ENCODE results near the gene ARSI. TPM values are rescaled to one million over a fixed set of nuclear protein-coding genes. Genes with fewer than 3 reads are reported as not detected.

Gene ARSI
- total and polyA plus RNA-seq, 2 of the 4 experiments (the other 2 are of a cell fraction), result 14.8 to 15.2 TPM

- H3K9me3 ChIP-seq (ENCODE audit: control insufficient read depth, insufficient read depth, low read length), result no peaks in the 10 kb centered on the region
- ChIA-PET POLR2A (ENCODE audit: unreplicated experiment) (no interaction called here), CTCF (interaction anchor here (0.6 to 3.3 kb wide), 2 partner anchors 13 to 79 kb away, joined by 3 to 24 read pairs; no protein-coding TSS in a partner anchor)
- no peaks in the 10 kb centered on the region for H3K36me3 ChIP-seq (ENCODE audit: control insufficient read depth, insufficient read depth, low read length)
- H3K56ac ChIP-seq (ENCODE audit: extremely low read depth, insufficient read depth, low read length), result no peak overlapping the region
- H3K4me1 ChIP-seq (ENCODE audit: control insufficient read depth, insufficient read depth, low read length), result peaks cover 9% of the 10 kb centered on the region
- in situ Hi-C loops (cut with MboI; ENCODE audit: low sequenced_read_pairs), result no loop called here
- no peaks in the 10 kb centered on the region for H3K79me1 ChIP-seq (ENCODE audit: low read depth in 1 of 2, low read length in 2 of 2)
- DNase-seq, result no peak
- no peak overlapping the region for H4K8ac ChIP-seq (ENCODE audit: low read depth in 2 of 2, low read length in 2 of 2)
- BruUV-seq (replicated peaks), result no TSS peak
- no peak overlapping the region for H3K27ac ChIP-seq (ENCODE audit: insufficient read depth, low read length)
- no peak overlapping the region for H2BK120ac ChIP-seq (ENCODE audit: low read depth, low read length)
- no peak overlapping the region for H3K14ac ChIP-seq (replicated peaks; ENCODE audit: low read depth, low read length)
- no peaks in the 10 kb centered on the region for H3K27me3 ChIP-seq (ENCODE audit: control insufficient read depth, insufficient read depth, low read length)
- intact Hi-C loops (cut with micrococcal nuclease), result loop anchor here (1.0 kb wide), 2 partner anchors 78 to 164 kb away; no protein-coding TSS in a partner anchor
- H2BK15ac ChIP-seq (ENCODE audit: low read depth, low read length), result no peak overlapping the region
- no peaks in the 10 kb centered on the region for H4K20me1 ChIP-seq (ENCODE audit: insufficient read depth, low read length)
- no peak overlapping the region for H3K18ac ChIP-seq (ENCODE audit: low read depth, low read length)
- H2BK5ac ChIP-seq (ENCODE audit: low read depth, low read length, poor library complexity, severe bottlenecking), result no peak overlapping the region
- no peak overlapping the region for H4K91ac ChIP-seq (ENCODE audit: insufficient read depth, low read depth, low read length)
- H3K4ac ChIP-seq (ENCODE audit: low read depth, low read length), result no peak overlapping the region
- H4K5ac ChIP-seq (ENCODE audit: low read depth, low read length), result no peak overlapping the region
- WGBS, 2 experiments (ENCODE audit: extremely low coverage in 2 of 2, insufficient read length in 1 of 2), result 93% methylated on average over 2 of the region's 5 CpGs; no CpG with 5 or more reads in 1 of the 2 experiments
- no peak overlapping the region for H2AK9ac ChIP-seq (replicated peaks; ENCODE audit: low read depth, low read length, poor library complexity)
- no peak overlapping the region for H3K9ac ChIP-seq (ENCODE audit: low read depth, low read length)
- no peak overlapping the region for H3K23ac ChIP-seq (ENCODE audit: low read depth, low read length)
- dilution Hi-C loops (cut with HindIII; ENCODE audit: low sequenced_read_pairs, unreplicated experiment), result no loop called here
- ATAC-seq (ENCODE audit: low read depth), result 0 out of 2 replicates have a peak, but pooled peaks have one; percentile 22
- H3K9me1 ChIP-seq (ENCODE audit: insufficient read depth, low read length), result peaks cover 5% of the 10 kb centered on the region; the same call in 1 of the 2 replicates
- no peak overlapping the region for H3K4me2 ChIP-seq (ENCODE audit: low read depth, low read length)
- TF ChIP-seq RFX5 (IDR thresholded peaks at IDR 0.05; ENCODE audit: low read depth, low read length) (no peak), MXI1 (IDR thresholded peaks at IDR 0.05; ENCODE audit: borderline replicate concordance, low read depth, low read length) (no peak), RCOR1 (IDR thresholded peaks at IDR 0.05; ENCODE audit: insufficient replicate concordance, low read length) (no peak), POLR2A (IDR thresholded peaks at IDR 0.05; ENCODE audit: low read depth, low read length) (no peak), RAD21 (IDR thresholded peaks at IDR 0.05; ENCODE audit: low read length) (no peak), ELK1 (IDR thresholded peaks at IDR 0.05; ENCODE audit: borderline replicate concordance, low read depth, low read length) (no peak), MAZ (IDR thresholded peaks at IDR 0.05; ENCODE audit: borderline replicate concordance, low read depth, low read length) (no peak), NFE2L2 (IDR thresholded peaks at IDR 0.05; ENCODE audit: low read depth, low read length) (no peak), CEBPB (IDR thresholded peaks at IDR 0.05; ENCODE audit: low read depth, low read length) (no peak), FOS (IDR thresholded peaks at IDR 0.05; ENCODE audit: low read depth, low read length) (no peak), MAFK (IDR thresholded peaks at IDR 0.05; ENCODE audit: low read depth, low read length) (no peak), BHLHE40 (IDR thresholded peaks at IDR 0.05; ENCODE audit: low read depth, low read length) (no peak), SMC3 (IDR thresholded peaks at IDR 0.05; ENCODE audit: low read depth, low read length) (no peak), CHD1 (IDR thresholded peaks at IDR 0.05; ENCODE audit: low read depth, low read length) (no peak)
- TF ChIP-seq, protein P1, sequence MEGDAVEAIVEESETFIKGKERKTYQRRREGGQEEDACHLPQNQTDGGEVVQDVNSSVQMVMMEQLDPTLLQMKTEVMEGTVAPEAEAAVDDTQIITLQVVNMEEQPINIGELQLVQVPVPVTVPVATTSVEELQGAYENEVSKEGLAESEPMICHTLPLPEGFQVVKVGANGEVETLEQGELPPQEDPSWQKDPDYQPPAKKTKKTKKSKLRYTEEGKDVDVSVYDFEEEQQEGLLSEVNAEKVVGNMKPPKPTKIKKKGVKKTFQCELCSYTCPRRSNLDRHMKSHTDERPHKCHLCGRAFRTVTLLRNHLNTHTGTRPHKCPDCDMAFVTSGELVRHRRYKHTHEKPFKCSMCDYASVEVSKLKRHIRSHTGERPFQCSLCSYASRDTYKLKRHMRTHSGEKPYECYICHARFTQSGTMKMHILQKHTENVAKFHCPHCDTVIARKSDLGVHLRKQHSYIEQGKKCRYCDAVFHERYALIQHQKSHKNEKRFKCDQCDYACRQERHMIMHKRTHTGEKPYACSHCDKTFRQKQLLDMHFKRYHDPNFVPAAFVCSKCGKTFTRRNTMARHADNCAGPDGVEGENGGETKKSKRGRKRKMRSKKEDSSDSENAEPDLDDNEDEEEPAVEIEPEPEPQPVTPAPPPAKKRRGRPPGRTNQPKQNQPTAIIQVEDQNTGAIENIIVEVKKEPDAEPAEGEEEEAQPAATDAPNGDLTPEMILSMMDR (conservative IDR thresholded peaks at IDR 0.05; ENCODE audit: low read depth, low read length), result no peak
- TF ChIP-seq, protein P2, sequence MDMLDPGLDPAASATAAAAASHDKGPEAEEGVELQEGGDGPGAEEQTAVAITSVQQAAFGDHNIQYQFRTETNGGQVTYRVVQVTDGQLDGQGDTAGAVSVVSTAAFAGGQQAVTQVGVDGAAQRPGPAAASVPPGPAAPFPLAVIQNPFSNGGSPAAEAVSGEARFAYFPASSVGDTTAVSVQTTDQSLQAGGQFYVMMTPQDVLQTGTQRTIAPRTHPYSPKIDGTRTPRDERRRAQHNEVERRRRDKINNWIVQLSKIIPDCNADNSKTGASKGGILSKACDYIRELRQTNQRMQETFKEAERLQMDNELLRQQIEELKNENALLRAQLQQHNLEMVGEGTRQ (IDR thresholded peaks at IDR 0.05; ENCODE audit: low read depth, low read length), result no peak
- no peak overlapping the region for H2BK20ac ChIP-seq (ENCODE audit: low read depth, low read length)
- H2AK5ac ChIP-seq (ENCODE audit: low read depth, low read length), result no peak overlapping the region
- H2AFZ ChIP-seq (replicated peaks; ENCODE audit: low read length, poor library complexity), result no peak overlapping the region
- H3K4me3 ChIP-seq (ENCODE audit: insufficient read depth, low read depth, low read length), result no peak overlapping the region
Observed at GRCh38 chr5:150271923-150272322, 30.8 kb downstream of the ARSI start.
